ENCODE measurements around the gene CPNE8.

GRCh38 chr12:38689704-38690103 is 215.7 kb downstream of the CPNE8 start:
- TF ChIP-seq YY1 (IDR thresholded peaks at IDR 0.05; ENCODE audit: insufficient read depth, insufficient read length) (no peak), ZNF274 (IDR thresholded peaks at IDR 0.05; ENCODE audit: low read depth, low read length) (no peak)
